ENCODE measurements around the gene ATRIP. TPM values are rescaled to one million over a fixed set of nuclear protein-coding genes. Genes with fewer than 3 reads are reported as not detected.
"Not testable (repeated sequence)": the region's sequence is repeated elsewhere in the genome, so short reads cannot be mapped to it uniquely, and the experiment has no call there.

Gene ATRIP
- total RNA-seq, 2 experiments from 2014 or later, result 13.4 to 15.2 TPM

DNA sequence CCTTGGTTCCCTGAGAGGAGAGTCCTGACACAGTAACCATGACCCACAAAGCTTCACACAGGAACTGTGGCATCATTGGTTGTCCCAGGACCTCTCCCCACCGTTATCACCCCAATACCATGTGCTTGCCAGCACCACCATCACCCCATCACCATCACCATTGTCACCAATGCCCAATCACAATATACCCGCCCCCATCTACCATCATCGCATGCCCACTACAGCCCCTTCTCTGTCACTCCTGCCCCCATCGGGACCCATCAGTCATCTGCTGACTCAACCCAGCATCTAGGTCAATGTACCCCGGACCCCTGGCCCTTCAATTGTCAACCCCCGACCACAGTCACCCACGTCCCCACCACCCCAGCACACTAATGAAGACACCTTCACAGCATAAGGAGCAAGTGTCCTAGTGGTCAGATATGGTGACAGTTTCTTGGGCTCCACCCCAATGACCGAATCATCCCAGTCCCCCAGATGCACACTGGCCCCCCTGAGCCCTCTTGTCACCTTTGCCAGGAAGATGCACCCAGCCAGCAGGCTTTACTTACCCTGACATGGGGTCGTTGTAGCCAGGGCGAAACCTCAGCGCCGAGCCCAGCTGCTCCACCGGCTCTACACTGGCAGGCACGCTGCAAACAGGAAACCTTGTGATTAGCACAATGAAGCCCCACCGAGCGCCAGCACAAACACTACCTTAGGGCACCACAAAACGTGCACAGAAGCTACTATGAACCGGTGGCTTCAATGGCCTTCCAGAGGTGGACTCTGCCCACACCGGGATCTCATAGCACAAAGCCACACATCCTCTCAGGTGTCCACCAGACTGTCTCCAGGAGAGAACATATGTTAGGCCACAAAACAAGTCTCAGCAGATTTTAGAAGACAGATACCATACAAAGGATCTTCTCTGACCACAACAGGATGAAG is 32.4 kb downstream of the ATRIP start:
- DNase-seq, result peak; percentile 75
- ChIA-PET POLR2A (interaction anchor here (0.8 to 6.1 kb wide), 8 partner anchors 9 to 543 kb away, joined by 3 to 57 read pairs (median 5); partner anchors contain the start of genes ATRIP, CCDC51, NDUFAF3 and TMA7), CTCF (interaction anchor here (1.2 to 4.9 kb wide), 4 partner anchors 40 to 70 kb away, joined by 3 to 25 read pairs (median 4); partner anchors contain the start of genes CCDC51 and TMA7)
- H3K27me3 Mint-ChIP-seq, result no peaks in the 10 kb centered on the region
- H3K9me3 Mint-ChIP-seq, result no peaks in the 10 kb centered on the region
- H3K4me1 Mint-ChIP-seq, result peaks cover 51% of the 10 kb centered on the region
- H3K27ac Mint-ChIP-seq, result peak overlapping the region; percentile 98
- peaks cover 34% of the 10 kb centered on the region for H3K36me3 Mint-ChIP-seq (ENCODE audit: low read depth)
- peak overlapping the region; percentile 86 for H3K4me3 Mint-ChIP-seq

DNA sequence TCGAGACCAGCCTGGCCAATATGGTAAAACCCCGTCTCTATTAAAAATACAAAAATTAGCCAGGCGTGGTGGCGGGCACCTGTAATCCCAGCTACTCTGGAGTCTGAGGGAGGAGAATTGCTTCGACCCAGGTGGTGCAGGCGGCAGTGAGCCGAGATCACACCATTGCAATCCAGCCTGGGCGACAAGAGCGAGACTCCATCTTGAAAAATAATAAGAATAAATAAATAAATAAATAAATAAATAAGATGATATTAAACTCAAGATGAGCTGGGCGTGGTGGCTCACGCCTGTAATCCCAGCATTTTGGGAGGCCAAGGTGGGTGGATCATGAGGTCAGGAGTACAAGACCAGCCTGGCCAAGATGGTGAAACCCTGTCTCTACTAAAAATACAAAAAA is 34.4 kb downstream of the ATRIP start:
- Mint-ChIP-seq H3K4me1 (peaks cover 38% of the 10 kb centered on the region), H3K36me3 (ENCODE audit: low read depth) (peaks cover 22% of the 10 kb centered on the region)
- CTCF ChIA-PET, H3K9me3 Mint-ChIP-seq, H3K27me3 Mint-ChIP-seq, DNase-seq, H3K27ac Mint-ChIP-seq, H3K4me3 Mint-ChIP-seq: not testable (repeated sequence)
- POLR2A ChIA-PET, result interaction anchor here (1.2 to 1.3 kb wide), 2 partner anchors 14 to 26 kb away, joined by 3 to 4 read pairs; no protein-coding TSS in a partner anchor

DNA sequence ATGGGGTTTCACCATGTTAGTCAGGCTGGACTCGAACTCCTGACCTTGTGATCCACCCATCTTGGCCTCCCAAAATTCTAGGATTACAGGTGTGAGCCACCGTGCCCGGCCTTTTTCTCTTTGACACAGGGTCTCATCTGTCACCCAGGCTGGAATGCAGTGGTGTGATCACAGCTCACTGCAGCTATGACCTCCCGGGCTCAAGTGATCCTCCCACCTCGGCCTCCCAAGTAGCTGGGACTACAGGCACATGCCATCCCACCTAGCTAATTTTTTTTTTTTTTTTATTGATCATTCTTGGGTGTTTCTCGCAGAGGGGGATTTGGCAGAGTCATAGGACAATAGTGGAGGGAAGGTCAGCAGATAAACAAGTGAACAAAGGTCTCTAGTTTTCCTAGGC is 36.3 kb downstream of the ATRIP start:
- H3K4me3 Mint-ChIP-seq, DNase-seq, H3K27me3 Mint-ChIP-seq, H3K9me3 Mint-ChIP-seq, H3K27ac Mint-ChIP-seq: not testable (repeated sequence)
- Mint-ChIP-seq H3K4me1 (peaks cover 21% of the 10 kb centered on the region), H3K36me3 (ENCODE audit: low read depth) (peaks cover 14% of the 10 kb centered on the region)
- POLR2A ChIA-PET, result interaction anchor here (1.1 to 1.4 kb wide), 3 partner anchors 10 to 22 kb away, joined by 3 to 10 read pairs (median 5); no protein-coding TSS in a partner anchor
- CTCF ChIA-PET, result interaction anchor here (1.1 to 1.8 kb wide), 2 partner anchors 10 to 46 kb away, joined by 4 to 14 read pairs; no protein-coding TSS in a partner anchor

DNA sequence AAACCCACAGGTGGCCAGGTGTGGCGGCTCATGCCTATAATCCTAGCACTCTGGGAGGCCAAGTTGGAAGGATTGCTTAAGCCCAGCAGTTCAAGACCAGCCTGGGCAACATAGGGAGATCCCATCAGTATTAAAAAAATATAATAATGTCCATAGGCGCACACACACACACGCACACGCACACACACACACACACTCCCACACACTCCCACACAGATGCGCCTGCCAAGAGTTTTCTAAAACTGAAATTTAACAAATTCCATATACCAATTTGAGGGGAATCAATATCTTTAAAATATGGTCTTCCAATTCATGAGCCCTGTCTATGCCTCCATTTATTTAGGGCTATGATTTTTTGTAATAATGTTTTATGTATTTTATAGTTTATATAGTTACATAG is 40.4 kb downstream of the ATRIP start:
- POLR2A ChIA-PET, result no interaction called here
- Mint-ChIP-seq H3K36me3 (ENCODE audit: low read depth) (peaks cover 3% of the 10 kb centered on the region), H3K9me3 (no peaks in the 10 kb centered on the region), H3K4me3 (no peak overlapping the region), H3K27ac (no peak overlapping the region), H3K4me1 (peaks cover 1% of the 10 kb centered on the region), H3K27me3 (no peaks in the 10 kb centered on the region)
- no peak for DNase-seq
- CTCF ChIA-PET, result interaction anchor here (0.9 kb wide), 1 partner anchor 51 kb away, joined by 3 read pairs; no protein-coding TSS in a partner anchor

DNA sequence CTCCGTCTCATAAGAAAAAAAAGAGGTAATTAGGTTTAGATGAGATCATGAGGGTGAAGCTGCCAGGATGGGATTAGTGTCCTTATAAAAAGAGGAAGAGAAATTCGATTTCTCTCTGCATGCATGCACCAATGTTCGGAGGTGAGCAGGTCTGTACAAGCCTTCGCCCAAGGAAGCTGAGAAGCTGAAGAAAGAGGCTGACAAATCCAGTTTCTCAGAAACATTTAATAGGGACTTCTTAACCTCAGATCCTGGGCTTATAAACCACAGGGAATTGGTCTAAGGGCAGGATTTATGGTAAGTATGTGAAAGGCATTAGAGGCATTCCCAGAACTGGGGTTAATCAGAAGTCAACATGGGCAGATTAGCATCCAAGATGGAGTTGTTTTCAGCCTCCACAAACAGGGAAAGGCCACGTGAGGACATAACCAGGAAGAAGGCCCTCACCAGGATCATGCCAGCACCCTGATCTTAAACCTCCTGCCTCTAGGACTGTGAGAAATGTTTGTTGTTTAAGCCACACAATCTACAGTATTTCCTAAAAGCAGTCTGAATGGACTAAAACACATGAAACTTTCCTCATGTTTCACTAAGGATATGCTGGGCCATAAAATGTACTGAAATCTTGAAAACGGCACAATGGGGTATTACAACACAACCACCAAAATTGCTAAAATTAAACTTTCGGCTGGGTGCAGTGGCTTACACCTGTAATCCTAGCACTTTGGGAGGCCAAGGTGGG is 46.1 kb downstream of the ATRIP start:
- H3K36me3 Mint-ChIP-seq (ENCODE audit: low read depth), result peaks cover 23% of the 10 kb centered on the region
- POLR2A ChIA-PET, result no interaction called here
- no peak overlapping the region for H3K4me3 Mint-ChIP-seq
- CTCF ChIA-PET, result no interaction called here
- H3K27ac Mint-ChIP-seq, result no peak overlapping the region
- no peak for DNase-seq
- peaks cover 1% of the 10 kb centered on the region for H3K4me1 Mint-ChIP-seq
- no peaks in the 10 kb centered on the region for H3K9me3 Mint-ChIP-seq
- H3K27me3 Mint-ChIP-seq, result no peaks in the 10 kb centered on the region

DNA sequence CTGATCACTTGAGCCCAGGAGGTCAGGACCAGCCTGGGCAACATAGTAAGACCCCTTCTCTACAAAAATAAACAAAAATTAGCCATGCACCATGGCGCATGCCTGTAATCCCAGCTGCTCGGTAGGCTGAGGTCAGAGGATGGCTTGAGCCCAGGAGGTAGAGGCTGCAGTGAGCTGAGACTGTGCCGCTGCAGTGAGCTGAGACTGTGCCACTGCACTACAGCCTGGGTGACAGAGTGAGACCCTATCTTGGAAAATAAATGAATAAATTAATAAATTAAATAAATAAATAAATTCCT is 46.6 kb downstream of the ATRIP start:
- Mint-ChIP-seq H3K4me1 (peaks cover 2% of the 10 kb centered on the region), H3K9me3 (no peaks in the 10 kb centered on the region), H3K4me3 (no peak overlapping the region), H3K27me3 (no peaks in the 10 kb centered on the region), H3K36me3 (ENCODE audit: low read depth) (peaks cover 27% of the 10 kb centered on the region), H3K27ac (no peak overlapping the region)
- ChIA-PET POLR2A (no interaction called here), CTCF (no interaction called here)
- DNase-seq, result no peak

DNA sequence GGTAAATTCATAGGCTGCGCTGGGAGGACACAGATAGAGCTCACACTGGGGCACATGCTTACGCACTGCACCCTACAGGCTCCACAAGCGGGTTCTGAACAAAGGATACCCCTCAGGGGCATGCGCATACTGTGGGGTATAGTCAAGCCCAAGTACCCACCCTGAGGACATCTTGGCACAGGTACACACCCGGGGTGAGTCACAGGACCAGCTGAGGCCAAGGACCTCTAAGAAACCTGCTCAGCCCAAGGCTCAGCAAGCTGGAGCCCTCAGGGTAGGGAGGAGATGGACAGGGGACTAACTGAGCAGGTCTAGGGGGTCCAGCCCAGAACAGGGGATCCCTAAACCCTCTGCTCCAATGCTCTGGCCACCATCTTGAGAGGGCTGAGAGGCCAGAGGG is 54.1 kb downstream of the ATRIP start:
- no peaks in the 10 kb centered on the region for H3K27me3 Mint-ChIP-seq
- H3K4me3 Mint-ChIP-seq, result no peak overlapping the region
- no peak overlapping the region for H3K27ac Mint-ChIP-seq
- peaks cover 49% of the 10 kb centered on the region for H3K4me1 Mint-ChIP-seq
- H3K36me3 Mint-ChIP-seq (ENCODE audit: low read depth), result peaks cover 39% of the 10 kb centered on the region
- DNase-seq, result no peak
- CTCF ChIA-PET, result interaction anchor here (2.6 kb wide), 1 partner anchor 65 kb away, joined by 7 read pairs; no protein-coding TSS in a partner anchor
- no peaks in the 10 kb centered on the region for H3K9me3 Mint-ChIP-seq
- POLR2A ChIA-PET, result interaction anchor here (0.8 to 1.3 kb wide), 4 partner anchors 28 to 61 kb away, joined by 3 to 4 read pairs (median 3); partner anchors contain the start of genes ATRIP and CCDC51

DNA sequence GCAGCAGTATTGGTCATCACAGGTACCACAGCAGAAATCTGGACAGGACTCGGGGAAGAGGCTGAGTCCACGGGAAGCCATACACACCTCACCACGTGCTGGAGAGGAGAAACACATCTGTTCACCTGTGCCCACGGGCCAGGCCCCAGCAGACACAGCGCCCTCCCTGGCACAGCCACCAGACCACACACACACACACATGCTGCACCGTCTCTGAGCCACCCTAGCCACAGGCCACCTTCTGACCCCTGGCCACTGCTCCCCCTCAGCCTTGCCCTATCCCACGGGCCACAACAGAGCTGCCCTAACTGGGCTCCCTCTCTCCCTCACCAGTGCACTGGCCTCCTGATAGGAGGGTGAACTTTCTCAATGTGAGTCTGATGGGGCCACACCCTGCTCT is 54.7 kb downstream of the ATRIP start:
- H3K9me3 Mint-ChIP-seq, result no peaks in the 10 kb centered on the region
- CTCF ChIA-PET, result interaction anchor here (0.7 to 2.6 kb wide), 3 partner anchors 65 to 863 kb away, joined by 3 to 7 read pairs (median 4); no protein-coding TSS in a partner anchor

DNA sequence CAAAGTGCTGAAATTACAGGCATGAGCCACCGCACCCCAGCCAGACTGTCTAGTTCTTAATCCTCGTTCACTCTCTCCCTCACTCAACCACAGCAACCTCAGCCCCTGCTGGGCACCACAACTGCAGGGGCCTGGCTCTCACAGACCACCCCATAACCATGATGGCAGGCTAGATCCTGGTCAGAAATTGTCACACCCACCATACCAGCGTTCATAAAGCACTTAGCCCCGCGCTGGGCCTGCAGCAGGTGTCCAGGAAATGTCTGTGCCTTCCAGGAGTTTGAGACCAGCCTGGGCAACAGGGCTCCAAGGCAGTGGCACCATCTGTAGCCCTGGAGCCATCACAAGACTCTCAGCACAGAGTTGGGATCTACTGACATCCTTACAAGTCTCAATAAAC is 55.6 kb downstream of the ATRIP start:
- DNase-seq, result no peak
- Mint-ChIP-seq H3K9me3 (no peaks in the 10 kb centered on the region), H3K4me1 (peaks cover 64% of the 10 kb centered on the region), H3K4me3 (peak overlapping the region; percentile 79), H3K27me3 (no peaks in the 10 kb centered on the region), H3K27ac (peak overlapping the region; percentile 25), H3K36me3 (ENCODE audit: low read depth) (peaks cover 39% of the 10 kb centered on the region)
- POLR2A ChIA-PET, result interaction anchor here (1.0 to 3.5 kb wide), 3 partner anchors 35 to 47 kb away, joined by 3 to 15 read pairs (median 3); a partner anchor contains a TSS
- CTCF ChIA-PET, result interaction anchor here (1.0 to 2.6 kb wide), 2 partner anchors 66 to 101 kb away, joined by 4 to 7 read pairs; no protein-coding TSS in a partner anchor

More for the DNA sequence above, 54.7 kb downstream of the ATRIP start:
- Mint-ChIP-seq H3K36me3 (ENCODE audit: low read depth) (peaks cover 39% of the 10 kb centered on the region), H3K4me1 (peaks cover 55% of the 10 kb centered on the region), H3K4me3 (no peak overlapping the region), H3K27ac (peak overlapping the region; percentile 47), H3K27me3 (no peaks in the 10 kb centered on the region)
- no peak for DNase-seq
- POLR2A ChIA-PET, result interaction anchor here (1.2 to 1.3 kb wide), 2 partner anchors 35 to 62 kb away, joined by 3 read pairs; partner anchors contain the start of gene CCDC51

DNA sequence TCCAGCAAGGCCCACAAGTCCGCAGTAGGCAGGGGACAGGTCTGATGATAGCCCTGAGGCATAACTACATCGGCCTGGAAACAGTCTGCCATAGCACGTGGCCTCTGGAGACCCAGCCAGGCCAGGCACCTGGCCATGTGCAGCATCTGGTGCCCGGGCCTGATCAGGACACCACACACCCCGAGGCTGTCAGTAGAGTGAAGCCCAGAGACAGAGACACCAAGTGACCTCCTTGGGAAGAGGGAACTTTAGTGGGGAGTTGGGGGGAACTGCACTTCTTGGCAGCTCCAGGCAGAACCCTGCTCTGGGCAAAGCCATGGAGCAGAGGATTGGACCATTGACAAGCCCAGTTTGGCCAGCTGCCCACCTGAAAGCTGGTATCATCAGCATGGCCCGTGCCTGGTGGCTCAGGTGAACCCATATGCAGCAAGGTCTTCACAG is 56.2 kb downstream of the ATRIP start:
- Mint-ChIP-seq H3K4me3 (peak overlapping the region; percentile 79), H3K27ac (peak overlapping the region; percentile 71), H3K27me3 (no peaks in the 10 kb centered on the region), H3K4me1 (peaks cover 70% of the 10 kb centered on the region), H3K36me3 (ENCODE audit: low read depth) (peaks cover 34% of the 10 kb centered on the region), H3K9me3 (no peaks in the 10 kb centered on the region)
- ChIA-PET POLR2A (interaction anchor here (1.0 to 3.5 kb wide), 2 partner anchors 36 to 46 kb away, joined by 3 to 15 read pairs; no protein-coding TSS in a partner anchor), CTCF (no interaction called here)
- no peak for DNase-seq

DNA sequence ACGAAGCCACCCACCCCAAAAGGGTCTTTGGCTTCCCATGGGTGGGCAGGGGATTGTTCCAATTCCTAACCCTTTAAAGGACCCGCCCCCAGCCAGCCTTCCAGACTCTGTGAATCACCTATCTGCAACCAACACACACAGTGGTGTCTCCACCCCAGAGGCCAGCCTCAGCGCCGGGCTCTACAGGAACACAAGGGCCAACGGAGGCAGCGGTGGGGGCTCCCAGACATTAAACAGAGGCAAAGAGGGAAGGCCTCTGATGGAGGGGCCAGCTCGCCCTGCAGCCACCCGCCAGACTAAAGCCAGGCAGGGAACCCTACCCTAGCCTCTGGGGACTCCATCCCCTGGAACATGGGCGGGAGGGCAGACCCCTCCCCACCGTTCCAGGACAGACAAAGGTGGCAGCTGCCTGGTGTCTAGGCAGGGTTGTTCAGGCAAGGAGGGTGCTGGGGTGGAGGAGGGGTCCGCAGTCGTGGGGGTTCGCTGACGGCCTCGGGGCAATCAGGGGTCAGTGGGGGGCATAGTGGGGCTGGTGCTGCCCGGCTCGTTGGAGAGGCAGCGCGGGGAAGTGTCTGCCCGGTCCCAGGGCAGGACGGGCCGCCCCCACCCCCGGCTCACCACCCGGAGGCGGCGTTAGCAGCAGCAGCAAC is 57.0 kb downstream of the ATRIP start:
- Mint-ChIP-seq H3K9me3 (no peaks in the 10 kb centered on the region), H3K27ac (peak overlapping the region; percentile 71), H3K4me3 (peak overlapping the region; percentile 79), H3K36me3 (ENCODE audit: low read depth) (peaks cover 28% of the 10 kb centered on the region), H3K27me3 (no peaks in the 10 kb centered on the region), H3K4me1 (peaks cover 72% of the 10 kb centered on the region)
- DNase-seq, result no peak
- POLR2A ChIA-PET, result interaction anchor here (0.8 to 3.5 kb wide), 10 partner anchors 12 to 103 kb away, joined by 3 to 33 read pairs (median 4); partner anchors contain the start of genes CCDC51 and TMA7
- CTCF ChIA-PET, result interaction anchor here (1.9 to 4.9 kb wide), 2 partner anchors 30 to 67 kb away, joined by 5 to 43 read pairs; no protein-coding TSS in a partner anchor
